Forelimb muscle (tissue), 1 donor: ENCODE measurements around the gene OPRM1. TPM values are rescaled to one million over a fixed set of nuclear protein-coding genes. Genes with fewer than 3 reads are reported as not detected.
"Not testable (repeated sequence)": the region's sequence is repeated elsewhere in the genome, so short reads cannot be mapped to it uniquely, and the experiment has no call there.

Source experiments
- DNase-seq: peaks from one replicate; pipeline ENCODE4 v3.0.0-alpha.2; 2013; ENCODE audit warnings: low read depth
- polyA plus RNA-seq: library from polyadenylated mRNA; unstranded; fragments of 120-200 nt; gene quantifications from one replicate; pipeline ENCODE4 v1.2.1, GENCODE V29; 2013; ENCODE audit not compliant: insufficient read length

Gene OPRM1
- 0.05 TPM for polyA plus RNA-seq

DNA sequence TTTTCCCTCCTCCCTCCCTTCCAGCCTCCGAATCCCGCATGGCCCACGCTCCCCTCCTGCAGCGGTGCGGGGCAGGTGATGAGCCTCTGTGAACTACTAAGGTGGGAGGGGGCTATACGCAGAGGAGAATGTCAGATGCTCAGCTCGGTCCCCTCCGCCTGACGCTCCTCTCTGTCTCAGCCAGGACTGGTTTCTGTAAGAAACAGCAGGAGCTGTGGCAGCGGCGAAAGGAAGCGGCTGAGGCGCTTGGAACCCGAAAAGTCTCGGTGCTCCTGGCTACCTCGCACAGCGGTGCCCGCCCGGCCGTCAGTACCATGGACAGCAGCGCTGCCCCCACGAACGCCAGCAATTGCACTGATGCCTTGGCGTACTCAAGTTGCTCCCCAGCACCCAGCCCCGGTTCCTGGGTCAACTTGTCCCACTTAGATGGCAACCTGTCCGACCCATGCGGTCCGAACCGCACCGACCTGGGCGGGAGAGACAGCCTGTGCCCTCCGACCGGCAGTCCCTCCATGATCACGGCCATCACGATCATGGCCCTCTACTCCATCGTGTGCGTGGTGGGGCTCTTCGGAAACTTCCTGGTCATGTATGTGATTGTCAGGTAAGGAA, at the start of gene OPRM1:
TSS of gene OPRM1 (plus strand) at position 10 of the 612 bp plus-strand sequence. CDS start at position 315, 305 bp downstream.
- no peak for DNase-seq

DNA sequence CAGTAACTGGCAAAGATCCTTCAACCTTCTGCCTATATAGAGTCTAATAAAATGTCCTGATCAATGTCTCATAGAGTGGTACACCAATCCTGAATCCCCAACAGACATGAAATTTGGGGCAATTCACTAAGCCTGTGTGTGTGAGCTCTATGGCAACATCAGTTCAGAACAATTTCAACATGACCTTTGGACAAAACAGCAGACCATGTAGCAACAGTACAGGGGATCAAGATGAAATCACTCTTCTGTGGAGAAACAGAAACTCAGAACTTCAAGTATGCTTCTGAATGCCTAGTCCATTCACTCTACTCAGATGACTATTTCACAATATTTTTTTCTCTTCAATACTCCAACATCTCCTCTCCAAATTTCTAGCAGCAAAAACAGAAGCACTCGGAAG, 49.1 kb upstream of the OPRM1 start:
- DNase-seq = no peak

DNA sequence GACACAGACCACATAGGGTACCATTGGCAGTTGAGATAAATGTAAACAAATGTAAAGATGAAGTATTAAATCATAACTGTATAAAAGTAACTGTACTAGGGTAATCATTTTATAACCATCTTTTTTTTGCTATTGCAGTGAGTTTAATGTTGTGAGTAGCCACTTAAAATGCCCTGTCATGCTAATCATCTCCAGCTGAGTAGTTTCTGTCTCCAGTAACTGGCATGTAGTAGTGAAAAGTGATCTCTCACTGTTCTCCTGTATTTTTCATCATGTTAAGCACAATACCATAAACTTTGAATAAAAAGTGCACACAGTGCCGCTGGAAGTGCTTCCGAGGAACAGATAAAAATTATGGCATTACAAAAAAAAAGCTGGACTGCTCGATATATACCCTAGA, 45.0 kb upstream of the OPRM1 start:
- no peak for DNase-seq

DNA sequence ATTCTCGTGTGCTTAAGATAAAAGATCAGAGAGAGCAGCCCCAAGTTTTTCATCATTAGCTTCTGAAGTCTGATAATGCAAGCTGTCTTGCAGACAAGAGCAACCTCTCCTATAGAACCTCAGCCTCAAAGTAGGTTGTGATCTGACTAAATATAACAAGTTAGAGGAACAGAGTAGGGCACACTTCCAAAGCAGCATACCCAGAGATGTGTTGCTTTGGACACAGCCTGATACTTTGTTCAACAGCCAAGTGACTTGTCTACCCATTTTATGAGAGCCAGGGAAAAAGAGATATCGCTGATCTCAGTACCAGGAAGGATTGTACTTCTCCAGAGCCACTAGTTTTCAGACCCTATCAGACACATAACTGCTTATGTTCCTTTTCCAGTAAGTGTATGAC, 44.2 kb upstream of the OPRM1 start:
- DNase-seq = no peak

DNA sequence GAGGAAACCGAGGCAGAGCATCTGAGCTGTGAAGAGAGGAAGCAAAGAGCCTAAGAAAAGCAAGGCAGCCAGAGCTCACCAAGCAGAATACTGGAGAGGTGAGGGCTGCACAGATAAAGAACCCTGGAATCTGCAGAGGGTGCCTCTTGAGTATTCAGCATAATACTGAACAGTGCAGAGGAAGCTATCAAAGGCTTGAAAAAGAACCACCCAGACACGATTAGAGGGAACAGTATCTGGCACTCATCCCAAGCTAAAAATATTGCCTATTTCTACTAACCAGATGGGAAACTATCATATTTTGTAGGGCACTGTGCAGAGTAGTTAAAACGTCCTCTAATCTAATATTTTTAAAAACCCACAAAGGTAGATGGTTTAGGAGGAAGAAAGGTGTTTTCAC, 41.8 kb upstream of the OPRM1 start:
- DNase-seq = no peak

DNA sequence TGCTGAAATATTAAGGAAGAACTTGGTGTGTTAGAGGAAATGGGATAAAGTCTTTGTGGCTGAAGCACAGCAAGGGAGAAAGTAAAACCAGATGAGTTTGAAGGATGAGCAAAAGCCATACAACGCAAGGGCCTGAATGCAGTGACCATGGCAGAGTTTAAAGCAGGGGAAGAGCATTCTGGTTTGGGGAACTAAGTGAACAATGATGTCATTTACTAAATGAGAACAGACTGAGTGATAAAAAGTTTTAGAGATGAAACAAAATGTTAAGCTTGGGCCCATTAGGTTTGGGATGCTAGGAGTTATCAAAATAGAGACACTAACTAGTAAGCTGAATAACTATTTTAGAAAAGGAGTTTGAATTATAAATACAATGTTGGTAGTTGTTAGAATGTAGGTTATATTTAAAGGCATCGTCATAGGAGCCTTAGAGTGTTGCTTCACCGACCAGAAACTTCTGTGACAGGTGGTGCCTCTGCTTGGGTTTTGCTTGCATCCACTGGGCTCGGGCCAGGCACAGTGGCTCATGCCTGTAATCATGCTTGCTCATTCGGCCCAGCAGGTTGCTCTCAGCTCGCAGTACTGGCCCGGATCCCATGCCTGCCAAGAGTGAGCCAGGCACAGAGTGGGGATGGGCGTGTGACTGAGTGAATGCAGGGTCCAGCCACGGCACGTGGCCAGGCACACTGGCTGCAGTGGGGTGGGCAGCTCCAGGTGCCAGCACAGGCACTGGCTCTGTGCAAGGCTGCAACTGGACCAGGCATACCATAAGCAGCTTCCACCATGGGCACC, 37.4 kb upstream of the OPRM1 start:
- DNase-seq = no peak

DNA sequence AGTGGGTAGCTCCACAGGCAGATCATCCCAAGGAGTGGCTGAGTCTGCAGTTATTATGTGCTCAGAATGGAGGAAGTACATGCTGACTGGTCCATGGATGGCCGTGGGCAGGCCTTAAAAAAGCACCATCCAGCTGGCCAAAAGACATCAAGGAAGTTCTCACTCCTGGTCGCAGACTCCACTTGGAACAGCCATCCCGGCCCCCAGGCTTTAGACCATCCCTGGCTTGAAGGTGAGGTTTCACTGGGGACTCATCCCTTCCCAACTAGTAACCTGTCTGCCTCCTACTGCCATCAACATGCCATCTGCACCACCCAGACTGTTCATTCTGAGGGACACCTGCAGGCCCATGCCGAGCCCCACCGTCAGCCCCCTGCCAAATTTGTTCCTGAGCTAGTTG, 36.1 kb upstream of the OPRM1 start:
- no peak for DNase-seq

DNA sequence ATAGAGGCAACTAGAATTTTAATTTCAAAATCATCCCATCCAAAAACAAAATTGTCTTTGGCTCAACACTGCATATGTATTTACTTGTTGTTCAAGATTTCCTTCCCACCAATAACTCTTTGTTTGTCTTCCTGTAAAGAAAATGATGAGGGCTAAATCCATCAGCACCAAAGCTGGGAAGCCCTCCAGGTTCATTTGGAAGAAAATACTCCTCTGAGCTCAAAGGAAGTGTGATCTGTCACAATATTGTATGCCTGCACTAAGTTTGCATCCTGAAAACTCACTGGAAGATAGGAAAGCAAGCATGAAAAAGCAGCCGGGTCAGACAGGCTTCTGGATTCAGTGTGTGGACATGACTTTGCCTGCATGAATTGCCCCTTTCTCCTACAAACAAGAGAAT, 28.7 kb upstream of the OPRM1 start:
- no peak for DNase-seq

DNA sequence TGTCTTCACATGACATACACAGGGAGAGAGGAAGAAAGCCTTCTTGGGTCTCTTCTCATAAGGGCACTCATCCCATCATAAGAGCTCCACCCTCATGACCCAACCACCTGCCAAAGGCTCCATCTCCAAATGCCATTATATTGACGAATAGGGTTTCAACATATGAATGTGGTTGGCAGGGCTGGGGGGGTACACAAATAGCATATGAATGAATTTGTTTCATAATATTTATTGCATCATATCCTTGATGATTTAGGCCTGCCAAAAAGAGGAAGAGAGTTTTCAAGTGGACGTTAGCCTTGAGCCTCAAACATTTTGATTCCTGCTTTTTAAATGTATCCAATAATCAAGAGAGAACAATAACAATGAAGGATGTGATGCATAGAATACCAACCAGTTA, 26.2 kb upstream of the OPRM1 start:
- no peak for DNase-seq

DNA sequence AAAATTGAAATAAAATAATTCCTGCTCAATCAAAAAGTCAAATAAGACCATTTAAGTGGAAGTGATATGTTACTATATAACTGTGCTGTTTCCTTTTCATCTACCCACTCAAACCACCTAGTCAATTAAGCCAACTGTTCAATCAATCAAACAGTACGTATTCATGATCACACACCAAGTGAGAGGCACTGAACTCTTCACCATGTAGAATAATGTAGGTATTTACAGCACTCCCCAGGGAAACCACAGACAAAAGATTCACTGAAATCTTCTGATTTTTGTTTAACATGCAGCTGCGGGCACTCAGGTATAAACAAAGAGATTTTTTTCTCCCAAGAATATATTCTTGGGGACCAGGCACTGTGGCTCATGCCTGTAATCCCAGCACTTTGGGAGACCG, 21.3 kb upstream of the OPRM1 start:
- no peak for DNase-seq

DNA sequence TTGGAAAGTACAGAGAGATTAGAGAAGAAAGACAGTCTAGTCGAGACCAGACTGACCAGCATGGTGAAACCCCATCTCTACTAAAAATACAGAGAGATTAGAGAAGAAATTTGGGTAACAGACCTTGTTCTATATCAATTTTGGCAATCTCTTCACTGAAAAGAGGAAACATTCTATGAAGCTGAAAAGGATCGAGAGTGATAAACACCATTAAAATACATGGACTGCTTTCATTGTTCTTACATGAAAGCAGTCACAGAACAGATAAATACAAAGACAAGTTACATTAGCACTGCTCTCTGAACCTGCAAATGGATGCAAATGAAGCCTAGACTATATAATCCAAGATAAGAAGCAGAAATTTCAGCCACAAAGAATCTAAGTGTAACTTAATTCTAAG, 8.4 kb upstream of the OPRM1 start:
- DNase-seq = no peak

DNA sequence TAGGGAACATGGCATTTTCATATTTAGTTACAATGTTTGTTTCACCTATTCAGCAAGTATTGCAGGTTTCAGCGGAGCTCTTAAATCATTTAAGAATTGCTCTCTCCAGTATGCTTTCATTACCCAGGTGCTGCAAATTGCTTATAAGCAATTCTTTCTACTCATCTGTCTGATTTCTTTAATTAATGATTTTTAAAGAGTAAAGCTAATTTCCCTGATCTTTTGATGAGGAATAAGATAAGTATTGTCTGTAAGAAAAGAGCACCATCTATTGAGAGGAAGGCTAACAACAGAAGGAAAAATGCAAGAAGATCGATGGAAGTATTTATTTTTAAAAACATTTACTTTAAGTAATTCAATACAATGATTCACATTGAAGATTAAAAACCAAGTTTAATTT, 2.0 kb downstream of the OPRM1 start:
- DNase-seq = no peak

DNA sequence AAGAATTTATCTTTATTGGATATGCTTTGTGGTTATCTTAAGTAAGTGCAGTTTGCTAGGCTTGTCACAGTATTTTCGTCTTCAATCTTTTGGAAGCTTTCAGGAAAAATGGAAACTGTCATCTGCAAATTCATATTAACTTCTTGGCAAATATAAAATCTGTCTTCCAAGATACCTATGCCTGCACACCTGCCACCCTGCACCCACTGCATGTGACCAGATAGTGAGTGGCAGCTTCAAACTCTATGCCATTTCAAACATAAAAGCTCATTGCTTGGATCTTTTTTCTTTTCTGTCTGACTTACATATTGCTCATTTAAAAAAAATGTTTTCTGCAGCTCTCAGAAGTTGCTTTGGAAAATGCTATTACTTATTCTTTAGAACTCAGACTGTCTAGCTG, 14.1 kb downstream of the OPRM1 start:
- DNase-seq = no peak

DNA sequence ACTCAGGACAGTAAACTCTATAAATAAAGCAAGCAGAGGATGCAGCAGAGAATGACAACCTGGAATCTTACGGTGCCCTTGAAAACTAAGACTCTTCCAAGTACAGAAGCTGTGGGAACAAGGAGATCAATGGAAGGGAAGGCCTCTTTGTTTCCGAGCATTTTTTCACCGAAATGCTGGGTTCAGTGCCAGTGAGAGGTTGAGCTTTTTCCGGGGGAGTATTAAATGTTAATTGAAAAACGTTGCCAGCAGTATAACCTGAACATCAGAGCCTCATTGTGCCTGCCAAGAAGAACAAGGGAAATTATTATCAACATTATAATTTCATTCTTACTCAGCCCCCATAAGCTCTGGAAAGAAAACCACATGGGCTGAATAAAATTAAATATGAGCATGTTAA, 17.5 kb downstream of the OPRM1 start:
- no peak for DNase-seq

DNA sequence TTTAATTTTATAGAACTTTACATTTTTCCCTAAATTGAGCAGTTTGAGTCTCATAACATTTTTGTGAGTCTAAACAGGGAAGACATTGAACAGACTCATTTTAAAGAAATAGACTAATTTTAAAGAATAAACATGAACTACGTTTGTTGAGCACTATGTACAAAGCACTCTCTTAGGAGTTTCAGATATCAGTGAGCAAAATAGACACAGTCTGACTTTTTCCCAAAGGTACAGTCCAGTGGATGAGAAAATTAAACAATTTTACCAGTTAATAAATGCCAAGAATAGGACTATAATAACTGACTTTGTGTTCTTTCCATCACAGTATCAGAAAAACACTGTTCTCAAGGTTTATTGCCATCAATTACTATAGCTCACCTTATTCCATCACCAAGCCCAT, 18.1 kb downstream of the OPRM1 start:
- DNase-seq = no peak

DNA sequence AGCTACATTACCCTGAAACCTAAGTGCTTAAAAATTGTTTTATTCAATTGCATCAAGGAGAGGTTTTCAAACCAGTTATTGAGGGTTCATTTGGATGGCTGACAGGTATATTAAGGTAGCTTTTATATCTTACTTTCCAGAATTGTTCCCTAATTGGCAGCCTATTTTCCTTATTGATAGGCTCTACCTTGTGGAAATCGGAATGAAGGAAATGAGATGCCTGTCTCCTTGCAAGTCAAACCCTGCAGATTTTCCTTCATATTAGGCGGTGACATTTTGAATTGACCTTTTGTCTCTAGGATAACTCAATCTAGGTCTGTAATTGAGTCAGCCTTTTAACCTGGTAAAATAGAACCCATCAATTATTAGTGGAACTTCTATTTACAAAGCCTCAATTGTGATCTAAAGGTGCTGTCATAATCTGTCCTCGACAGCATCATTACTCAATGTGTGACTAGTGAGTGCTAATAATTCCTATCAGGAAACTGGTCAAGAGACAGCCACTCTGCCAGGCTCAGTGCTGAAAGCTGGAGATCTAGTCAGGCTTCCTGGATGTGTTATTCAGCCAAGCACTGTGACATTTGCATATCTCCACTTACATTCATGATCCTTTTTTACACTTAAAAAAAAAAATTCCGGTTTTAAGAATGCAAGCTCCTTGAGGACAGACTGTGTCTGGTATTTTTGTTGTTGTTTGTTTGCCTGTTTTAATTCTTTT, 20.1 kb downstream of the OPRM1 start:
- no peak for DNase-seq

DNA sequence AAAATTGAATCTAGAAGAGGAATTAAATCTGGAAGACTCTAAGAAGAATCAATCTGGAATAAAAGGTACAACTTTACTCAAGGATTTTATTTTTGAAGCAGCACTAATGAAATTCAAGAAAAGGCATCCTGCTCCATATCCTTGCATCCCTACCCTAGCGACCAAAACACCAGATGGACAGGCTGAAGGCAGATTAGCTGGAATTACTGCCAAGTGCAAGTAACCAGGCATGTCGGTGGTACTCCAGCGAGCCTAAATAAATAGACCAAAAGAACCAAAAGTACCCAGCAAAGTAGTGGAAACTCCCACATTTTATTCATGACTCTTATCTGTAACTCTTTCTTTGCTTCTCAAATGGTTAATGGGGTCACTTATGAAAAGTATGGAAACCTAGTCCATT, 21.0 kb downstream of the OPRM1 start:
- no peak for DNase-seq

DNA sequence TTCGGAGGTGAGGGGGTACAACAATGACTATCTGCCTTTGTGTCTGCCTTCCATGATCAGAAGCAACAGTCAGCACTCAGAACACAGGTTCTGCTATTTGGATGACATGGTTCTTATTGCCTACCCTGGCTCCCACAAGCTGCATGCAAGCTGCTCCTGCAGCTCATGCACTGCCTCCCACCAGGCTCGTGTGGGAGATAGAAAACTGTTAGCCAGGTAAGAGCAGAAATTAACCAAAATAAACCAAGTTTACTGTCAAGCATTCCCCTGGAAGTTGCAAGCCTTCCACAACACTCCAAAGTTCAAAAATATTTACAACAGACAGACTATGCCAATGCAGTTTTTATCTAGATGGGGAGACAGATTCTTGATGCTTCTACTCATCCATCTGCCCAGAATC, 31.0 kb downstream of the OPRM1 start:
- DNase-seq = no peak

DNA sequence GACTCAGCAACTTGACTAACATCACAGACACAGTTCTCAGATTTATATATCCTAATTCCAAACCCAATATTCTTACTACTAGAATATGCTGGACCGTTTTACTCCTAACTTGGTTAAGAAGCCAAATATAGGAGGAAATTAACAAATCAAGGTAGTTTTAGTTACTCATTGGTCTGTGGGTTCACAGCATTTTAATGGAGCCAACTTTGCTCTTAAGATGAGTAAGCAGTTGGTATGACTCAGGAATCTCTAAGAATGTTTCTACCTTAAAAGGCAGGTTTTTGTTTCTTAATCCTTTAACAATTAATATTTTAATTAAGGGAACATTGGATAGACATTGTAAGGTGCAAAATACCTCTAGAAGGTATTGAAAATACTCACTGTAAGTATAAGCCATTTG, 31.6 kb downstream of the OPRM1 start:
- no peak for DNase-seq

DNA sequence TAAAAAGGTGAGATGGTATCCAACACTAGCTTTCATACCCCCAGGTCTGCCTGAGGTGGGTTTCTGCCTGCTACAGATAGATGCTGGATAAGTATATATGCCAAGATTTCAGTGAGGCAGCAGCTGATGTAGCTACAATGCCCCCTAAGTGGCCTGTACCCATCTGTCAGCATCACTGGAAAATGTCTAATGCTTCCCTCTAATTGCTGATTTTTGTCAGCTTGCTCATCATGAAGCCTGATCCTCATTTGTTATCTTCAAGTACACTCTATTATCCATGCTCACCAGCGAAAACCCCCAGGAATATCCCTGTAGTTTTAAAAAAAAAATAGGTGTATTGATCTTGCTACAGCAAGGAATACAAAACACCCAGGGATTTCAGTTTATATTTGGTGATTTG, 32.2 kb downstream of the OPRM1 start:
- no peak for DNase-seq

DNA sequence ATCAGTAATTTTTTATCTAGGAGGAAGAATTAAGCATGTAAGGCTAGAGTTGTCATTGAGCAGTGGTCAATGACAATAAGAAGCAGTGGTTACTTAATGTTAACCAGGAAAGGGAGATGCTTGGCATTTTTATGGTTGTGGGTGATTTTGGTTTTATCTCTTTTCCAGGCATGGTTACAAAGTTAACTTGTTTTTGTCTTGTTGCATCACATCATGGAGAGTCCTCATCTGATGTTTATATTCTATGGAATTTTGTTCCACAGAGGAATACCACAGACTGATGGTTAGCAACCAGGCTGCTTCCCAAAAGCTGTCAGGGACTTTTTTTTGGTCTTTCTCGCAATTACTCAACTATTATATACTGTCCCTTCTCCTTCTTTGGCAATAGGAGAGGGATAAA, 32.7 kb downstream of the OPRM1 start:
- DNase-seq = no peak

DNA sequence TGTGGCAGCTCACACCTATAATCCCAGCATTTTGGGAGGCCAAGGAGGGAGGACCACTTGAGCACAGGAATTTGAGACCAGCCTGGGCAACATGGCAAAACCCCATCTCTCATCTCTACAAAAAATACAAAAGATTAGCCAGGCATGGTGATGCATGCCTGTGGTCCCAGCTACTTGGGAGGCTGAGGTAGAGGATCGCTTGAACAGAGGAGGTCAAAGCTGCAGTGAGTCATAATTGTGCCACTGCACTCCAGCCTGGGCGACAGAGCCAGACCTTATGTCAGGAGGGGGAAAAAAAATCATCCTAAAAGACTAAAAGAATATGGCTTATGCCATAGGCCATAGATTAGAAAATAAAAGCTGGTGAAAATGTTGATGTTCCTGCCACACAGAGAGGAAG, 39.6 kb downstream of the OPRM1 start:
- DNase-seq = not testable (repeated sequence)
